ENCODE data around the gene ZNF573. TPM values are rescaled to one million over a fixed set of nuclear protein-coding genes. Genes with fewer than 3 reads are reported as not detected.
"Not testable (repeated sequence)": the region's sequence is repeated elsewhere in the genome, so short reads cannot be mapped to it uniquely, and the experiment has no call there.

ZNF573 gene
- 10 to 100 TPM in 2 of 4 donors, 1 to 10 TPM in 2; 1.2 to 35.1 (median 7.9) TPM for total RNA-seq

DNA sequence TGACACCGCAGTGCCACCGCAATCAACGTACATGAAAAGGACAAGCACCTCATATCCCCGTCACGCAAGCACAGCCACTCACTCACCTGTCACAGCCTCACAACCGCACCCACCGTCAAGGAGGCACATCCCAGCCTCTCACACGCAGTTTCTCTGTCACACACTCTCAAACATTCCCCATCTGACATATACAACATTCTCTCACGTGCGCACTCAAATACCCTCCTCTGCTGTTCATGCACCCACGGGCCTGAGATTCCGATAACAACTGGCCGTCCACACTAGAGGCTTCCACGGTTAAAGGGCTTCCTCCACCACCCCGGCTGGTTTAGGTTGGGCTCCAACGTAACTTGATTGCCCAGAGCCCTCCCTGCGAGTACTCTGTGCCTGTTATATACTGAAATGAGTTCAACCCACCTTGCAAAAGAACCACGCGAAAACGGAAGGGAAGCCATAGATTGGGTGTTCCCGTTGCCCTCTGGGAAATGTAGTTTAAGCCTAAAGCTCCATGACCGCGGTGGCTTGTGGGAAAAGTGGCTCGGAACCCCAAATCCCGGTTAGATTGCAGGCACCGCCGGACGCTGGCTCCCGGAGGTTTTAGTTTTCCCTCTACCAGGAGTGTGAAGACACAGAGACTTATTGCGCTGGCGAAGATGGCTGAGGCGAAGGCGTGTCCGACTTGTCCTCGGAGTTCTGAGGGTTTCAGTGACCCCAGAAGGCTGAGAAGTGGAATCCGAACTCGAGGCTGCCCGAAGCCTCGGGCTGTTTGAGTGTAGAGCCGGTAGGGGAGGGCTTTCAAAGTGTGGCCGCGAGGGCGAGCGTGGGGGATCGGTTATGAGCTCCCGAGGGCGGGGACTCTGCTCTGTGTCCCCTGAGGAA, at the start of gene ZNF573:
ZNF573 (minus strand) TSS at position 460 of the 879 bp plus-strand sequence. CDS start 5,857 bp downstream, outside the sequence.
- peak within 1 kb of the TSS; percentile 54 to 65 for H3K4me3 ChIP-seq
- peak; percentile 80 to 85 for DNase-seq
- no peaks in the 10 kb centered on the region for H3K4me1 ChIP-seq
- peak within 1 kb of the TSS; percentile 73 to 85 for H3K27ac ChIP-seq
- no peaks in the 10 kb centered on the region for H3K9me3 ChIP-seq
- intact Hi-C loops (cut with DNase I; ENCODE audit: low total_unique reads): no loop called here
- TF ChIP-seq CTCF (IDR thresholded peaks at IDR 0.05) (peak; percentile 9 to 35 (median 22)), POLR2A (IDR thresholded peaks at IDR 0.05) (peak; percentile 46 to 52)
- no peaks in the 10 kb centered on the region for H3K27me3 ChIP-seq
- H3K36me3 ChIP-seq: no peaks in the 10 kb centered on the region

DNA sequence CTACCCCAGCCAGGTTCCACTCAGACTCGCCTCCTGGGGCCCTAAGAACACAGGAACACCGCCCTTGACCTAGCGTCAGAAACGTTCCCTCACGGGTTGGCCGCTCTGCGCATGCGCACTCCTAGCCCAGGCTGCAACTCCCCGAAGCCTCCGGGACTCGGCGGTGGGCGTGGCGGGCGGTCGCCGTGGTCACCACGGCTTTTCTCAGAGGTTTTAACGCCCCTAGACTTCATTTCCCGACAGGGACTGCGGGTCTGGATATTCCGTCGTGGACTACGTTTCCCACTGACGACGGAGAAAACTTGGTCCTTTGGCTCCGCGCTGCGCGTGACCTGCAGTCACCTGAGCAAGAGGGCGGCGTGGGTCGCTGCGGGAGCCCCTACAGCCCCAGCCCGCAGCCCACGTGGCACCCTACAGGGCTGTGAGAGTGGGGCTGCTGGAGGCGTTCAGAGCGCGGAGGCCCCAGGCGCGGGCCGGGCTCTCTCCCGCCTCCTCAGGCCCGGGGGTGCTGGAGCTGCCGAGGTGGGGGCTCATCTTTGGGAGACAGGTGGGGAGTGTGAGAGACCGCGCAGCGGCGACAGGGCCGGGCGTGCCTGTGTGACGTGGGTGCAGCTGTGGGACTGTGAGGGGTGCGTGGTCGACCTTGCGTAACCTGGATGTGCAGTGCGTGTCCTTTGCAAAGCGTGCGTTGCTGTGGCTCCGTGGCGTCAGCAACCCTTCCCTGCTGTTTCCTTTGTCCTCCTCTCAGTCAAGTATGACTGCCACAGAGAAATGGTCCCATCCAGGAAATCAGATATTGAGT, 38.0 kb upstream of the ZNF573 start:
- intact Hi-C loops (cut with DNase I; ENCODE audit: low total_unique reads): no loop called here
- TF ChIP-seq POLR2A (IDR thresholded peaks at IDR 0.05): no peak
- no peak for TF ChIP-seq CTCF (IDR thresholded peaks at IDR 0.05)
- DNase-seq: peak; percentile 74 to 77
- Histone ChIP-seq H3K27me3 (no peaks in the 10 kb centered on the region), H3K4me3 (peak overlapping the region; percentile 63 to 76), H3K9me3 (no peaks in the 10 kb centered on the region), H3K27ac (peak overlapping the region; percentile 43 to 46), H3K36me3 (no peaks in the 10 kb centered on the region), H3K4me1 (no peaks in the 10 kb centered on the region)

DNA sequence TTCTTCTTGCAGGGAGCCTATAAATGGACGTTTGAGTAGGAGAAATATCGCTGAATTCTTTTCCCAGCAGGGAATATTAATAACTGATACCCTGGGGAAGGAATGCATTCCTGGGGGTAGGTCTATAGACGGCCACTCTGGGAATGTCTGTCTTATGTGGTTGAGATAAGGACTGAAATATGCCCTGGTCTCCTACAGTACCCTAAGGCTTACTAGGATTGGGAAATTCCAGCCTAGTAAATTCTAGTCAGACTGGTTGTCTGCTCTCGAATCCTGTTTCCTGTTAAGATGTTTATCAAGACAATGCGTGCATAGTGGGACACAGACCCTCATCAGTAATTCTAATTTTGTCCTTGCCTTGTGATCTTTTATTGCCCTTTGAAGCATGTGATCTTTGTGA, 36.2 kb upstream of the ZNF573 start:
- not testable (repeated sequence) for H3K4me3 ChIP-seq

DNA sequence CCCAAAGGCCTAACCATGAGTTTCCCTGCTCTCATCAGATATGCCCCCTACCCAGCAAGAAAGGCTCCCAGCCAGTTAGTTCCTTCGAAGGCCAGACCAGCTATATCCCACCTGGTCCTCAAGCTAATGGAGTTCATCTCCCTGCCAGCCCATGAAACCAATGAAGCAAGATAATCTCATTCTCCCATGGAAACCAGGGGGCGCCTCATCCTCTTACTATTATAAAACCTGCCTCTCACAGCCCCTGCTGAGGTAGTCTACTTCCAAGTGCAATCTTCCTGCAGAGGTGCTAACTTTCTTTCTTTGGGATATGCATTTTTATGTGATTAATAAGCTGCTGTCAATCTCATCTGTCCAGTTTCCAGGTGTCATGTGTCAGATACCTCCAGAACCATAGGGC, 34.0 kb upstream of the ZNF573 start:
- intact Hi-C loops (cut with DNase I; ENCODE audit: low total_unique reads): no loop called here

More for the DNA sequence above, 36.2 kb upstream of the ZNF573 start:
- H3K27ac ChIP-seq; H3K9me3 ChIP-seq; intact Hi-C loops (cut with DNase I; ENCODE audit: low total_unique reads); DNase-seq; H3K27me3 ChIP-seq; H3K4me1 ChIP-seq; H3K36me3 ChIP-seq: not testable (repeated sequence)

GRCh38 chr19:37809366-37809765, 30.0 kb upstream of the ZNF573 start:
- Histone ChIP-seq H3K4me1 (no peaks in the 10 kb centered on the region), H3K4me3 (no peak overlapping the region)
- TF ChIP-seq POLR2A (IDR thresholded peaks at IDR 0.05) (no peak), CTCF (IDR thresholded peaks at IDR 0.05) (no peak)

More for the DNA sequence above, 34.0 kb upstream of the ZNF573 start:
- Histone ChIP-seq H3K4me3 (no peak overlapping the region), H3K27me3 (no peaks in the 10 kb centered on the region), H3K9me3 (peaks cover 0 to 5% of the 10 kb centered on the region in 2 donors), H3K27ac (no peak overlapping the region), H3K4me1 (no peaks in the 10 kb centered on the region), H3K36me3 (no peaks in the 10 kb centered on the region)
- TF ChIP-seq CTCF (IDR thresholded peaks at IDR 0.05): no peak
- no peak for TF ChIP-seq POLR2A (IDR thresholded peaks at IDR 0.05)
- no peak for DNase-seq

More at GRCh38 chr19:37809366-37809765, 30.0 kb upstream of the ZNF573 start:
- peaks cover 0 to 22% of the 10 kb centered on the region in 2 donors for H3K9me3 ChIP-seq
- no peak overlapping the region for H3K27ac ChIP-seq
- H3K27me3 ChIP-seq: no peaks in the 10 kb centered on the region
- intact Hi-C loops (cut with DNase I; ENCODE audit: low total_unique reads): no loop called here
- DNase-seq: no peak
- no peaks in the 10 kb centered on the region for H3K36me3 ChIP-seq

Measured in uterus (tissue), 4 donors.